H9 (cell line): ENCODE data around the gene B4GALT1. TPM values are rescaled to one million over a fixed set of nuclear protein-coding genes. Genes with fewer than 3 reads are reported as not detected.

Experiments used
- DNase-seq: peaks from one replicate; pipeline ENCODE4 v3.0.0-alpha.2; 2017
- H2AFZ ChIP-seq: one replicate; pipeline ENCODE4 v1.6.1; 2013; ENCODE audit warnings: mild to moderate bottlenecking, low read length, control low read depth, moderate library complexity
- H2AK5ac ChIP-seq: 2 replicates; pipeline ENCODE4 v1.6.1; 2013; ENCODE audit warnings: low read length, control low read depth, mixed read lengths; ENCODE audit not compliant: insufficient read length
- H2BK120ac ChIP-seq: one replicate; pipeline ENCODE4 v1.6.1; 2013; ENCODE audit warnings: low read depth, mild to moderate bottlenecking, low read length, control low read depth, inconsistent platforms; ENCODE audit not compliant: poor library complexity, severe bottlenecking
- H2BK12ac ChIP-seq: 2 replicates; pipeline ENCODE4 v1.6.1; 2013; ENCODE audit warnings: low read length, control low read depth, mixed read lengths, low read depth; ENCODE audit not compliant: insufficient read length
- H2BK15ac ChIP-seq: 2 replicates; pipeline ENCODE4 v1.6.1; 2013; ENCODE audit warnings: low read depth, low read length, control low read depth
- H2BK20ac ChIP-seq: one replicate; pipeline ENCODE4 v1.6.1; 2013; ENCODE audit warnings: low read depth, mild to moderate bottlenecking, low read length, control low read depth, inconsistent platforms; ENCODE audit not compliant: poor library complexity, severe bottlenecking
- H2BK5ac ChIP-seq: 2 replicates; pipeline ENCODE4 v1.6.1; 2013; ENCODE audit warnings: low read length, control low read depth, mixed read lengths; ENCODE audit not compliant: insufficient read length
- H3K14ac ChIP-seq: 2 replicates; pipeline ENCODE4 v1.6.1; 2013; ENCODE audit warnings: low read length, control low read depth; ENCODE audit not compliant: insufficient read depth
- H3K18ac ChIP-seq: 2 replicates; pipeline ENCODE4 v1.6.1; 2013; ENCODE audit warnings: low read depth, mild to moderate bottlenecking, mixed read lengths, low read length, control low read depth; ENCODE audit not compliant: insufficient read length
- H3K23ac ChIP-seq: 2 replicates; pipeline ENCODE4 v1.6.1; 2013; ENCODE audit warnings: low read length, control low read depth, mixed read lengths, low read depth; ENCODE audit not compliant: insufficient read length
- H3K23me2 ChIP-seq: 2 replicates; pipeline ENCODE4 v1.6.1; 2013; ENCODE audit warnings: low read depth, mild to moderate bottlenecking, mixed read lengths, low read length, control low read depth; ENCODE audit not compliant: insufficient read length, poor library complexity, severe bottlenecking
- H3K27ac ChIP-seq: 2 replicates; pipeline ENCODE4 v1.5.1; 2013; ENCODE audit warnings: low read length, control low read depth, mixed read lengths, low read depth; ENCODE audit not compliant: insufficient read length
- H3K27me3 ChIP-seq: 2 replicates; pipeline ENCODE4 v1.6.1; 2013; ENCODE audit warnings: low read length, control low read depth, inconsistent platforms; ENCODE audit not compliant: insufficient read depth
- H3K4ac ChIP-seq: 2 replicates; pipeline ENCODE4 v1.6.1; 2013; ENCODE audit warnings: low read depth, mild to moderate bottlenecking, control low read depth, inconsistent platforms, low read length, moderate library complexity
- H3K4me1 ChIP-seq: 2 replicates; pipeline ENCODE4 v1.6.1; 2013; ENCODE audit warnings: low read length, control low read depth, inconsistent platforms; ENCODE audit not compliant: insufficient read depth
- H3K4me2 ChIP-seq: 2 replicates; pipeline ENCODE4 v1.6.1; 2013; ENCODE audit warnings: low read length, control low read depth, mixed read lengths; ENCODE audit not compliant: insufficient read length, insufficient read depth
- H3K56ac ChIP-seq: 2 replicates; pipeline ENCODE4 v1.6.1; 2013; ENCODE audit warnings: low read depth, mild to moderate bottlenecking, mixed read lengths, low read length, control low read depth; ENCODE audit not compliant: insufficient read length
- H3K79me1 ChIP-seq: 2 replicates; pipeline ENCODE4 v1.6.1; 2013; ENCODE audit warnings: low read depth, mild to moderate bottlenecking, moderate library complexity, low read length, control low read depth, inconsistent platforms; ENCODE audit not compliant: insufficient read depth, poor library complexity, severe bottlenecking
- H3K79me2 ChIP-seq: 2 replicates; pipeline ENCODE4 v1.6.1; 2013; ENCODE audit warnings: low read length, control low read depth, inconsistent platforms; ENCODE audit not compliant: insufficient read depth
- H3K9ac ChIP-seq: 2 replicates; pipeline ENCODE4 v1.6.1; 2013; ENCODE audit warnings: low read length, control low read depth, mixed read lengths; ENCODE audit not compliant: insufficient read length; ENCODE audit errors: extremely low read depth
- H3K9me3 ChIP-seq: one replicate; pipeline ENCODE4 v1.6.1; 2013; ENCODE audit warnings: low read depth, low read length, inconsistent platforms; ENCODE audit not compliant: control insufficient read depth
- H3T11ph ChIP-seq: one replicate; pipeline ENCODE4 v1.6.1; 2013; ENCODE audit warnings: mild to moderate bottlenecking, low read length, control low read depth, inconsistent platforms
- H4K20me1 ChIP-seq: one replicate; pipeline ENCODE4 v1.6.1; 2013; ENCODE audit not compliant: control insufficient read depth, insufficient read length, insufficient read depth
- H4K5ac ChIP-seq: 2 replicates; pipeline ENCODE4 v1.6.1; 2013; ENCODE audit warnings: low read depth, mild to moderate bottlenecking, mixed read lengths, low read length, control low read depth; ENCODE audit not compliant: insufficient read length
- H4K8ac ChIP-seq: replicated peaks from 2 replicates; pipeline ENCODE4 v1.6.1; 2013; ENCODE audit warnings: low read length, control low read depth, mixed read lengths, low read depth; ENCODE audit not compliant: insufficient read length
- H4K91ac ChIP-seq: 2 replicates; pipeline ENCODE4 v1.6.1; 2013; ENCODE audit warnings: low read depth, mild to moderate bottlenecking, moderate library complexity, mixed read lengths, low read length, control low read depth; ENCODE audit not compliant: insufficient read length
- H3K27ac Mint-ChIP-seq, 3 experiments: 2 replicates in 2 of 3; 3 replicates in 1 of 3; pipeline ENCODE4 v1.8.0; 2020 to 2021; ENCODE audit warnings: mixed read lengths in 3 of 3, mild to moderate bottlenecking in 1 of 3, moderate library complexity in 1 of 3
- H3K27me3 Mint-ChIP-seq: 2 replicates; pipeline ENCODE4 v1.8.0; 2021; ENCODE audit warnings: low read depth, mild to moderate bottlenecking, moderate library complexity, mixed read lengths
- H3K36me3 Mint-ChIP-seq, 3 experiments: 2 replicates in 2 of 3; 3 replicates in 1 of 3; pipeline ENCODE4 v1.8.0; 2020 to 2021; ENCODE audit warnings: low read depth in 3 of 3, mixed read lengths in 3 of 3; ENCODE audit not compliant: insufficient read depth in 1 of 3
- H3K4me1 Mint-ChIP-seq, 2 experiments: 2 replicates each; pipeline ENCODE4 v1.8.0; 2020; ENCODE audit warnings: mixed read lengths in 2 of 2
- H3K4me3 Mint-ChIP-seq, 2 experiments: 2 replicates in 1 of 2; 3 replicates in 1 of 2; pipeline ENCODE4 v1.8.0; 2020 to 2021; ENCODE audit warnings: mild to moderate bottlenecking in 2 of 2, mixed read lengths in 2 of 2, moderate library complexity in 1 of 2
- H3K9me3 Mint-ChIP-seq, 2 experiments: 2 replicates in 1 of 2; 3 replicates in 1 of 2; pipeline ENCODE4 v1.8.0; 2020; ENCODE audit warnings: mild to moderate bottlenecking in 2 of 2, mixed read lengths in 2 of 2, moderate library complexity in 1 of 2
- WGBS: extraction: QIAGEN DNeasy Blood & Tissue Kit; methylation state at CpG from one replicate; pipeline ENCODE4 v1.1.7; 2013; ENCODE audit warnings: missing lambda C conversion rate, low lambda C conversion rate, mixed read lengths; ENCODE audit not compliant: insufficient read length; ENCODE audit errors: extremely low coverage; 5-methylcytosine and 5-hydroxymethylcytosine counted together
- total RNA-seq: library from RNA; stranded (reverse); gene quantifications from 2 replicates; pipeline ENCODE4 v1.2.1, GENCODE V29; 2021
- TF ChIP-seq, protein P1 (sequence below): fragments of 200-600 bp; sonication (generic); conservative IDR thresholded peaks from 3 replicates; pipeline ENCODE4 v1.8.0; 2021; ENCODE audit warnings: antibody characterized with exemption, mild to moderate bottlenecking

B4GALT1 gene
- total RNA-seq, 1 experiment from 2014 or later = 15.3 TPM

DNA sequence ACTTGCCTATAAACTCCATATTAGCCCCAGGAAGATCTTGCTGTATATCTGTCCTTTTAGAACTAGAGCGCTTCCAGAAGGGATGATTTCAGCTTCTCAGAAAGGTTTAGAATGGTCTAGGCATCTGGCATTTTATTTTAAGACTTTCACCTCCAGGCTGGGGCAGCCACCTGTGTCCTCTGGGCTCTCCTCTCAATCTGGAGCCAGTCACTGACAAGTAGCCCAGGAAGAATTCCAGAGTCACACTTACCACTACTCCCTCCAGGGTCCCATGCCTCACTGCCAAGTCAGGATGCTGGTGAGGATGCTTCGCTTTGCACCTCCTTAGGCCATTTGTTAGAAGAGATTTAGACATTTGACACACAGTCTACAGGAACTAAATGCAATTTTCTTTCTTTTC is 20.8 kb downstream of the B4GALT1 start:
- Histone ChIP-seq H2BK5ac (no peak overlapping the region), H3K4ac (no peak overlapping the region), H3K23ac (no peak overlapping the region), H3K4me2 (no peak overlapping the region), H3K9ac (no peak overlapping the region), H3K23me2 (no peaks in the 10 kb centered on the region), H3K27me3 (no peaks in the 10 kb centered on the region), H2BK120ac (no peak overlapping the region), H3T11ph (no peak overlapping the region), H2BK12ac (no peak overlapping the region), H3K14ac (no peak overlapping the region), H4K91ac (no peak overlapping the region), H3K18ac (no peak overlapping the region), H2AFZ (no peak overlapping the region), H3K79me1 (no peaks in the 10 kb centered on the region), H3K4me1 (no peaks in the 10 kb centered on the region), H4K8ac (no peak overlapping the region), H3K27ac (no peak overlapping the region), H4K5ac (no peak overlapping the region), H2AK5ac (no peak overlapping the region), H4K20me1 (no peaks in the 10 kb centered on the region), H3K79me2 (no peaks in the 10 kb centered on the region; the same call in 1 of the 2 replicates), H3K56ac (no peak overlapping the region), H3K9me3 (no peaks in the 10 kb centered on the region), H2BK20ac (no peak overlapping the region), H2BK15ac (no peak overlapping the region)
- Mint-ChIP-seq H3K9me3 (no peaks in the 10 kb centered on the region), H3K4me1 (no peaks in the 10 kb centered on the region), H3K27ac (no peak overlapping the region), H3K27me3 (no peaks in the 10 kb centered on the region), H3K4me3 (no peak overlapping the region), H3K36me3 (no peaks in the 10 kb centered on the region)
- TF ChIP-seq, protein P1, sequence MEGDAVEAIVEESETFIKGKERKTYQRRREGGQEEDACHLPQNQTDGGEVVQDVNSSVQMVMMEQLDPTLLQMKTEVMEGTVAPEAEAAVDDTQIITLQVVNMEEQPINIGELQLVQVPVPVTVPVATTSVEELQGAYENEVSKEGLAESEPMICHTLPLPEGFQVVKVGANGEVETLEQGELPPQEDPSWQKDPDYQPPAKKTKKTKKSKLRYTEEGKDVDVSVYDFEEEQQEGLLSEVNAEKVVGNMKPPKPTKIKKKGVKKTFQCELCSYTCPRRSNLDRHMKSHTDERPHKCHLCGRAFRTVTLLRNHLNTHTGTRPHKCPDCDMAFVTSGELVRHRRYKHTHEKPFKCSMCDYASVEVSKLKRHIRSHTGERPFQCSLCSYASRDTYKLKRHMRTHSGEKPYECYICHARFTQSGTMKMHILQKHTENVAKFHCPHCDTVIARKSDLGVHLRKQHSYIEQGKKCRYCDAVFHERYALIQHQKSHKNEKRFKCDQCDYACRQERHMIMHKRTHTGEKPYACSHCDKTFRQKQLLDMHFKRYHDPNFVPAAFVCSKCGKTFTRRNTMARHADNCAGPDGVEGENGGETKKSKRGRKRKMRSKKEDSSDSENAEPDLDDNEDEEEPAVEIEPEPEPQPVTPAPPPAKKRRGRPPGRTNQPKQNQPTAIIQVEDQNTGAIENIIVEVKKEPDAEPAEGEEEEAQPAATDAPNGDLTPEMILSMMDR = no peak
- no CpG with 5 or more reads among the region's 2 CpGs for WGBS
- no peak for DNase-seq
